GM06990 (cell line): ENCODE results near the gene PRM1.

Experiments used
- DNase-seq: peaks from one replicate; pipeline ENCODE4 v3.0.0-alpha.2; 2011; ENCODE audit not compliant: insufficient read length; ENCODE audit errors: extremely low read depth
- H3K27me3 ChIP-seq: replicated peaks from 2 replicates; pipeline ENCODE4 v1.6.0; 2011; ENCODE audit warnings: low read length; ENCODE audit not compliant: control insufficient read depth, insufficient read depth
- H3K36me3 ChIP-seq: 2 replicates; pipeline ENCODE4 v1.5.1; 2011; ENCODE audit warnings: low read length; ENCODE audit not compliant: control insufficient read depth, insufficient read depth
- H3K4me3 ChIP-seq: replicated peaks from 2 replicates; pipeline ENCODE4 v1.5.1; 2011; ENCODE audit warnings: low read depth, mild to moderate bottlenecking, control low read depth, low read length
- TF ChIP-seq, protein P1 (sequence below): IDR thresholded peaks from 2 replicates; pipeline ENCODE4 v1.5.1; 2011; ENCODE audit warnings: low read length, control low read depth, mild to moderate bottlenecking, inconsistent platforms; ENCODE audit not compliant: insufficient read depth, poor library complexity, severe bottlenecking

Gene PRM1

DNA sequence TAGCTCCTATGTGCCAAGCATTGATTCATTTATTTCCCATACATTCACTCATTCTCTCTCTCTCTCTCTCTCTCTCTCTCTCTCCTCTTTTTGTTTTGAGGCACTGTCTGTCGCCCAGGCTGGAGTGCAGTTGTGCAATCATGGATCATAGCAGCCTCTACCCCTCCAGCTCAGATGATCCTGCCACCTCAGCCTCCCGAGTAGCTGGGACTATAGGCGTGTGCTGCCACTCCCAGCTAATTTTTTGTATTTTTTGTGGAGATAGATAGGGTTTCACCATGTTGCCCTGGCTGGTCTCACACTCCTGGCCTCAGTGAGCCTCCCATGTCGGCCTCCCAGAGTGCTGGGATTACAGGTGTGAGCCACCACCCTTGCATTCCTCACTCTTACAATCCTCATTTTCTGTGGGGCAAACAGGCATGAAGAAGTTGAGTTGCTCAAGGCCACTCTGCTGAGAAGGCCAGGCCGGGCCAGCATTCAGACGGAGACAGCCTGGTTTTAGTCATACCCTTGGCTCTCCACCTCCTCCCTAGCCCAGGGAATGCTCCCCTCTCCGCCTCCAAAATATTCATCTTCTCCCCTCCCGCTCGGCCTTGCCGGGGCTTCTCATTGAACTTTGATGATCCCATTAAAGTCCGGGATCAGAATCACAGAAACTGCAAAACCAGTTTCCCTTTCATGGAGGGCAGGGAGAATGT is 4.1 kb downstream of the PRM1 start:
- TF ChIP-seq, protein P1, sequence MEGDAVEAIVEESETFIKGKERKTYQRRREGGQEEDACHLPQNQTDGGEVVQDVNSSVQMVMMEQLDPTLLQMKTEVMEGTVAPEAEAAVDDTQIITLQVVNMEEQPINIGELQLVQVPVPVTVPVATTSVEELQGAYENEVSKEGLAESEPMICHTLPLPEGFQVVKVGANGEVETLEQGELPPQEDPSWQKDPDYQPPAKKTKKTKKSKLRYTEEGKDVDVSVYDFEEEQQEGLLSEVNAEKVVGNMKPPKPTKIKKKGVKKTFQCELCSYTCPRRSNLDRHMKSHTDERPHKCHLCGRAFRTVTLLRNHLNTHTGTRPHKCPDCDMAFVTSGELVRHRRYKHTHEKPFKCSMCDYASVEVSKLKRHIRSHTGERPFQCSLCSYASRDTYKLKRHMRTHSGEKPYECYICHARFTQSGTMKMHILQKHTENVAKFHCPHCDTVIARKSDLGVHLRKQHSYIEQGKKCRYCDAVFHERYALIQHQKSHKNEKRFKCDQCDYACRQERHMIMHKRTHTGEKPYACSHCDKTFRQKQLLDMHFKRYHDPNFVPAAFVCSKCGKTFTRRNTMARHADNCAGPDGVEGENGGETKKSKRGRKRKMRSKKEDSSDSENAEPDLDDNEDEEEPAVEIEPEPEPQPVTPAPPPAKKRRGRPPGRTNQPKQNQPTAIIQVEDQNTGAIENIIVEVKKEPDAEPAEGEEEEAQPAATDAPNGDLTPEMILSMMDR = no peak

DNA sequence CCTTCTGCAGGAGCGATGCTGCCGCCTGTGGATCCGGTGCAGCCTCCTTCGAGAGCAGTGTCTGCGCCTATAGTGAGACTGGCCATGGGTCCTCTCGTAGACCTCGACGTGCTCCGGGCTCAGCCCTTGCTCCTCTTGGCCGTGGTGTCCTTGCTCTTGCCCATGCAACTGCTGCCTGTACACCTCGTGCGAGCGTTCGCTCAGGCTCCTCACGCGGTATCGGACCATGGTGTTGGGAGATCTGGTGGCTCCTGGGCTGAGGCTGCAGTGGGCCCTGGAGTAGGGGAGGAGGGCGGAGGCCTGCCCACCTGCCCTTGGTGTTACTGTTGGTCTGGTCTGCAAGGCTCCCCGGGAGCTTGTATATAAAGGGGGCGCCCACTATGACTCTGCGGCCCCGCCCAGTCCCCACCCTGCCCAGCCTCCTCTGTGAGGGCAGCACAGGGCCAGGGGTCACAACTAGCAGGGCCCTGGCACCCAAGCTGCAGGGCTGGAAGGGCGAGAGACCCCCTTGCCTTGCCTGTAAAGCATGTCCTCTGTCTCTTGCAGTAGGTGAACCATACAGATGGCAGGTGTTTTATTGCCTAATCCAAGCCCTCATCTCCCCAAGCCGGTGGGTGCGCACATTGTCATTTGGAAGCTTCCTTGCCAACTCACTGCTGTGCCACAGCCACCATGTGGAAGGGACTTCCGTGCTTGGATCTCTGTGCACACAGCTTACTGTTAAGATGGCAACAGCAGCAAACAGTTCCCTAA is 4.8 kb downstream of the PRM1 start, which contains the start of gene PRM2:
PRM2 (minus strand) TSS at position 338 of the 753 bp plus-strand sequence; CDS start at position 228, 110 bp downstream.
- Histone ChIP-seq H3K4me3 (no peak within 1 kb of the TSS), H3K27me3 (no peaks in the 10 kb centered on the region), H3K36me3 (no peaks in the 10 kb centered on the region)
- TF ChIP-seq, protein P1 = no peak
- DNase-seq = no peak

More for the DNA sequence above, 4.1 kb downstream of the PRM1 start:
- no peaks in the 10 kb centered on the region for H3K27me3 ChIP-seq
- DNase-seq = no peak
- H3K4me3 ChIP-seq = no peak overlapping the region
- no peaks in the 10 kb centered on the region for H3K36me3 ChIP-seq

DNA sequence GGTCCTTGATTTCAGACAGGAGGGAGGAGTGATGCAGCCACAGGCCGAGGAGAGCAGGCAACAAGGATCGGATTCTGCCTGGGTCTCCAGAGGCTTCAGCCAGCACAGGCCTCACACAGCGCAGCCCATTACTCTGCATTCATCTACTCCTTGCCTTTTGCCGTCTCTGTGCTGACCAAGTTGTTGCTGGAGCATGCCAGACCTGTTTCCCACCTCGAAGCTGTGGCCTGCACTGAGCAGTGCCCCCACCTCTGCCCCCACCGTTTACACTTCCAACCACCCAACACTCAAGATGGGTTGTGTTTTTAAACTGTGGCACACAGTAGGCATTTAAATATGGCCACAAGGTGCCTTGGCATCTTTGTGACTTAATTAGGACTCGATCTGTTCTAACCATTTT is 6.2 kb downstream of the PRM1 start:
- TF ChIP-seq, protein P1 = no peak
- no peaks in the 10 kb centered on the region for H3K36me3 ChIP-seq
- no peak for DNase-seq
- H3K27me3 ChIP-seq = no peaks in the 10 kb centered on the region; the same call in 1 of the 2 replicates
- H3K4me3 ChIP-seq = no peak overlapping the region

DNA sequence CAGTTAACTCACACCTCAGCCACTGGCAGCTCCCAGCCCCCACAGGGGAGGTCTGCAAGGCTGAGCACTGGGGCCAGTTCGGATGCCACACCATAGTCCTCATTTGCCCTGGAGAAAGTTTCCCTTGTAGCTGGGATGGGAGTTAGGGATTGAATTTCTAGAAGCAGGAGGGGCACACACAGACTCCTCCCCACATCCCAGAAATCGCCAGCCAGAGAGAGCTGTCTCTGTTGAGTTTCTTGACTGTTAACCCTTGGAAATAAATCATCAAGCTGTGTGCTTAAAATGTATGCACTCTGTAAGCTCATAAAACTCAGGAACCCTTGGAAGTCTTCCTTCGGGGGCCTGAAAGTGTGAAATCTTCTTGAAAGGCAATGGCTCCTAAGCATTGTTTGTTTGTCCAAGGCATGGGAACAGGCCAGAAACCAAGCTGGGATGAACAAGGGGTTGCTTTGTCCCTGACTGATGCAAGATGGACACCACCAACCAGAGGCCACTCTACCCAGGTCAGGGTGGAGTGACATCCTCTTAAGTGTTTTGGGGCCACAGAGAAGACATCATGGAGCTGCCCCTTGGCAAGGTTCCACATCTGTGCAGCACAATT is 7.3 kb downstream of the PRM1 start:
- H3K36me3 ChIP-seq = no peaks in the 10 kb centered on the region
- H3K4me3 ChIP-seq = no peak overlapping the region
- DNase-seq = no peak
- no peaks in the 10 kb centered on the region; the same call in 1 of the 2 replicates for H3K27me3 ChIP-seq
- TF ChIP-seq, protein P1 = no peak

DNA sequence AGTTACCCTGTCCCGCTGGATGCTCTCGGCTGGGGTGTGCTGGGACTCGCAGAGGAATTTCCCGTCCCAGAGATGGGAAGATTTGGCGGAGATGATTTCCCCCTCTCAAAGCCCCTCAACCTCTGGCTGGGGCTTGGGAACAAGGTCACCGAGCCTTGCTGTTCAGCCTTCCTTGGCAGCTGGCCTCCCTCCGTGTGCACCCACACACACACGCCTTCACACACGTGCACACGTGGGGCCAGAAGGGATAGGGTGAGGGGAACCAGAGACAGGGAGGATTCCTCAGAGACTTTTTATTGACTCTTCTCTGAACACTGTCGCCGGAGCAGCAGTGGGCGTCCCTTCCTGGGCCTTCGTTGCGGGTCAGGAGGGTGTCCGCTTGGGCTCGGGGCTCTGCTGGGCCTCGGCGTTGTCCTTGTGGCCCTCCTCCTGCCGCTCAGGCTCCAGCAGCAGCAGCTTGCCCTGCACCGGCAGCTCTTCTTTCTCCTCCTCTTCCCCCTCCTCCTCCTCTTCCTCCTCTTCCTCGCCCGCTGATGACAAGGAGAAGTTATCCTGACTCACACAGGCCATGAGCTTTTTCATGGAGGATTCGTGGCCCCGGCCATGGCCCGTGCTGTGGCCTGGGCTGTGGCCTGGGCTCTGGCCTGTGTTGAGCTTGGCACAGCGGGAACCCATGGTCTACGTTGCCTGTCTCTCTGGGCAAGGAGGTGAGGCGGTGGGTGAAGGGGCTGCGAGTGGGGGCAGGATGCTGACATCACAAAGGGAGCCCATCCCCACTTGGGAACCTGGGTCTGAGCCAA is 8.0 kb downstream of the PRM1 start, which contains the start of gene PRM3:
PRM3 (minus strand) TSS at position 709 of the 800 bp plus-strand sequence; CDS start at position 675, 34 bp downstream.
- DNase-seq = no peak
- Histone ChIP-seq H3K27me3 (no peaks in the 10 kb centered on the region; the same call in 1 of the 2 replicates), H3K4me3 (no peak within 1 kb of the TSS), H3K36me3 (no peaks in the 10 kb centered on the region)
- TF ChIP-seq, protein P1 = no peak
